Right lobe of liver (tissue), 4 donors: ENCODE data around the gene TLL1.

Source experiments
- POLR2A ChIP-seq: fragments of 450-650 bp; IDR thresholded peaks from one replicate; pipeline ENCODE4 v1.6.1; 2017; ENCODE audit warnings: antibody characterized with exemption, mild to moderate bottlenecking
- TF ChIP-seq, protein P1 (sequence below), 4 donors: fragments of 200-600 bp in 3 of 4; fragments of 450-650 bp in 1 of 4; IDR thresholded peaks; one replicate each; pipeline versions ENCODE4 v1.5.1 to v1.8.0; 2016 to 2022; ENCODE audit warnings: antibody characterized with exemption in 4 of 4, mild to moderate bottlenecking in 2 of 4
- donor health status: DM: no; HTN: no; CAD: no.
- donor health status: DM: no; HTN: no; CAD: no.
- donor health status: DM: no; HTN: yes; CAD: no.

- TF ChIP-seq, protein P1, sequence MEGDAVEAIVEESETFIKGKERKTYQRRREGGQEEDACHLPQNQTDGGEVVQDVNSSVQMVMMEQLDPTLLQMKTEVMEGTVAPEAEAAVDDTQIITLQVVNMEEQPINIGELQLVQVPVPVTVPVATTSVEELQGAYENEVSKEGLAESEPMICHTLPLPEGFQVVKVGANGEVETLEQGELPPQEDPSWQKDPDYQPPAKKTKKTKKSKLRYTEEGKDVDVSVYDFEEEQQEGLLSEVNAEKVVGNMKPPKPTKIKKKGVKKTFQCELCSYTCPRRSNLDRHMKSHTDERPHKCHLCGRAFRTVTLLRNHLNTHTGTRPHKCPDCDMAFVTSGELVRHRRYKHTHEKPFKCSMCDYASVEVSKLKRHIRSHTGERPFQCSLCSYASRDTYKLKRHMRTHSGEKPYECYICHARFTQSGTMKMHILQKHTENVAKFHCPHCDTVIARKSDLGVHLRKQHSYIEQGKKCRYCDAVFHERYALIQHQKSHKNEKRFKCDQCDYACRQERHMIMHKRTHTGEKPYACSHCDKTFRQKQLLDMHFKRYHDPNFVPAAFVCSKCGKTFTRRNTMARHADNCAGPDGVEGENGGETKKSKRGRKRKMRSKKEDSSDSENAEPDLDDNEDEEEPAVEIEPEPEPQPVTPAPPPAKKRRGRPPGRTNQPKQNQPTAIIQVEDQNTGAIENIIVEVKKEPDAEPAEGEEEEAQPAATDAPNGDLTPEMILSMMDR (IDR thresholded peaks at IDR 0.05): no peak
- TF ChIP-seq POLR2A: no peak
These were observed 30.4 kb upstream of the TLL1 start for GRCh38 chr4:165842684-165843083.
